GDM1 (cell line): ENCODE results near the gene ALDH3A2.
"Not testable (repeated sequence)": the region's sequence is repeated elsewhere in the genome, so short reads cannot be mapped to it uniquely, and the experiment has no call there.

ENCODE experiments used
- DNase-seq: peaks from one replicate; lab custom pipeline; 2025; lab: John Stamatoyannopoulos, UW

The ALDH3A2 gene

GRCh38 chr17:19650826-19651225, 2.3 kb downstream of the ALDH3A2 start:
- DNase-seq: no peak

- DNase-seq: no peak
Observed at GRCh38 chr17:19651451-19652238, 3.1 kb downstream of the ALDH3A2 start.

GRCh38 chr17:19652595-19652994, 4.0 kb downstream of the ALDH3A2 start:
- no peak for DNase-seq

GRCh38 chr17:19654342-19654886, 5.9 kb downstream of the ALDH3A2 start:
- DNase-seq: no peak

GRCh38 chr17:19654896-19655295, 6.3 kb downstream of the ALDH3A2 start:
- DNase-seq: no peak

- no peak for DNase-seq
Observed at GRCh38 chr17:19656336-19656735, 7.8 kb downstream of the ALDH3A2 start.

GRCh38 chr17:19656851-19657581, 8.5 kb downstream of the ALDH3A2 start:
- no peak for DNase-seq

GRCh38 chr17:19659366-19660177, 11.0 kb downstream of the ALDH3A2 start:
- no peak for DNase-seq

- no peak for DNase-seq
Observed at GRCh38 chr17:19660219-19660870, 11.8 kb downstream of the ALDH3A2 start.

GRCh38 chr17:19661121-19661520, 12.6 kb downstream of the ALDH3A2 start:
- no peak for DNase-seq

GRCh38 chr17:19663097-19663496, 14.5 kb downstream of the ALDH3A2 start:
- no peak for DNase-seq

GRCh38 chr17:19664136-19664820, 15.7 kb downstream of the ALDH3A2 start:
- DNase-seq: no peak

- DNase-seq: no peak
Observed at GRCh38 chr17:19664821-19665181, 16.2 kb downstream of the ALDH3A2 start.

- not testable (repeated sequence) for DNase-seq
Observed at GRCh38 chr17:19669680-19670079, 21.1 kb downstream of the ALDH3A2 start.

- no peak for DNase-seq
Observed at GRCh38 chr17:19670908-19671307, 22.4 kb downstream of the ALDH3A2 start.

- DNase-seq: no peak
Observed at GRCh38 chr17:19671433-19671832, 22.9 kb downstream of the ALDH3A2 start.

- no peak for DNase-seq
Observed at GRCh38 chr17:19672009-19672750, 23.6 kb downstream of the ALDH3A2 start.

GRCh38 chr17:19673623-19674022, 25.1 kb downstream of the ALDH3A2 start:
- no peak for DNase-seq

- no peak for DNase-seq
Observed at GRCh38 chr17:19676896-19677295, 28.3 kb downstream of the ALDH3A2 start.

GRCh38 chr17:19677736-19678379, 29.3 kb downstream of the ALDH3A2 start:
- DNase-seq: no peak
